ENCODE data around the gene FADS2.

FADS2 gene

GRCh38 chr11:61862714-61863547, 34.8 kb downstream of the FADS2 start:
- H3K4me3 ChIP-seq (ENCODE audit: low read depth, low read length), result no peak overlapping the region
- H3K36me3 ChIP-seq, result peaks cover 81% of the 10 kb centered on the region
- no peaks in the 10 kb centered on the region for H3K9me3 ChIP-seq (ENCODE audit: severe bottlenecking)
- no peaks in the 10 kb centered on the region for H3K27me3 ChIP-seq (ENCODE audit: insufficient read depth, low read depth, severe bottlenecking)
- H3K27ac ChIP-seq, result no peak overlapping the region
- no peak for DNase-seq
- TF ChIP-seq CTCF (IDR thresholded peaks at IDR 0.05; ENCODE audit: low read depth, low read length), result no peak

- Histone ChIP-seq H3K9me3 (ENCODE audit: severe bottlenecking) (no peaks in the 10 kb centered on the region), H3K27me3 (ENCODE audit: insufficient read depth, low read depth, severe bottlenecking) (no peaks in the 10 kb centered on the region), H3K36me3 (peaks cover 76% of the 10 kb centered on the region), H3K4me3 (ENCODE audit: low read depth, low read length) (no peak overlapping the region), H3K27ac (no peak overlapping the region)
- DNase-seq, result no peak
- TF ChIP-seq CTCF (IDR thresholded peaks at IDR 0.05; ENCODE audit: low read depth, low read length), result no peak
Measured at GRCh38 chr11:61863548-61864081, 35.5 kb downstream of the FADS2 start.

GRCh38 chr11:61864814-61865775, 37.0 kb downstream of the FADS2 start:
- Histone ChIP-seq H3K9me3 (ENCODE audit: severe bottlenecking) (no peaks in the 10 kb centered on the region), H3K27ac (no peak overlapping the region), H3K4me3 (ENCODE audit: low read depth, low read length) (no peak overlapping the region), H3K27me3 (ENCODE audit: insufficient read depth, low read depth, severe bottlenecking) (no peaks in the 10 kb centered on the region), H3K36me3 (peaks cover 62% of the 10 kb centered on the region)
- no peak for DNase-seq
- no peak for TF ChIP-seq CTCF (IDR thresholded peaks at IDR 0.05; ENCODE audit: low read depth, low read length)

- H3K27me3 ChIP-seq (ENCODE audit: insufficient read depth, low read depth, severe bottlenecking), result no peaks in the 10 kb centered on the region
- H3K9me3 ChIP-seq (ENCODE audit: severe bottlenecking), result no peaks in the 10 kb centered on the region
- no peak overlapping the region for H3K4me3 ChIP-seq (ENCODE audit: low read depth, low read length)
- H3K27ac ChIP-seq, result no peak overlapping the region
- TF ChIP-seq CTCF (IDR thresholded peaks at IDR 0.05; ENCODE audit: low read depth, low read length), result no peak
- peaks cover 51% of the 10 kb centered on the region for H3K36me3 ChIP-seq
- no peak for DNase-seq
Measured at GRCh38 chr11:61866231-61866957, 38.3 kb downstream of the FADS2 start.

GRCh38 chr11:61866958-61867343, 38.9 kb downstream of the FADS2 start:
- no peak for TF ChIP-seq CTCF (IDR thresholded peaks at IDR 0.05; ENCODE audit: low read depth, low read length)
- Histone ChIP-seq H3K4me3 (ENCODE audit: low read depth, low read length) (no peak overlapping the region), H3K27ac (no peak overlapping the region), H3K9me3 (ENCODE audit: severe bottlenecking) (no peaks in the 10 kb centered on the region), H3K27me3 (ENCODE audit: insufficient read depth, low read depth, severe bottlenecking) (no peaks in the 10 kb centered on the region), H3K36me3 (peaks cover 46% of the 10 kb centered on the region)
- DNase-seq, result no peak

Measured in WERI-Rb-1 (cell line).